ES-I3 (cell line): ENCODE results near the gene SLC9A8.
"Not testable (repeated sequence)": the region's sequence is repeated elsewhere in the genome, so short reads cannot be mapped to it uniquely, and the experiment has no call there.

Source experiments
- H3K36me3 ChIP-seq: 2 replicates; pipeline ENCODE4 v1.6.1; 2013; ENCODE audit warnings: mild to moderate bottlenecking, low read length, control low read depth, moderate library complexity; ENCODE audit not compliant: insufficient read depth
- H3K4me1 ChIP-seq: 2 replicates; pipeline ENCODE4 v1.6.1; 2013; ENCODE audit warnings: mild to moderate bottlenecking, control low read depth, low read length; ENCODE audit not compliant: insufficient read depth
- H3K9ac ChIP-seq: 2 replicates; pipeline ENCODE4 v1.6.1; 2013; ENCODE audit warnings: low read depth, mild to moderate bottlenecking, low read length, moderate library complexity
- H3K9me3 ChIP-seq: 2 replicates; pipeline ENCODE4 v1.6.1; 2013; ENCODE audit warnings: mild to moderate bottlenecking, low read length, moderate library complexity; ENCODE audit not compliant: control insufficient read depth, insufficient read depth

SLC9A8 gene

DNA sequence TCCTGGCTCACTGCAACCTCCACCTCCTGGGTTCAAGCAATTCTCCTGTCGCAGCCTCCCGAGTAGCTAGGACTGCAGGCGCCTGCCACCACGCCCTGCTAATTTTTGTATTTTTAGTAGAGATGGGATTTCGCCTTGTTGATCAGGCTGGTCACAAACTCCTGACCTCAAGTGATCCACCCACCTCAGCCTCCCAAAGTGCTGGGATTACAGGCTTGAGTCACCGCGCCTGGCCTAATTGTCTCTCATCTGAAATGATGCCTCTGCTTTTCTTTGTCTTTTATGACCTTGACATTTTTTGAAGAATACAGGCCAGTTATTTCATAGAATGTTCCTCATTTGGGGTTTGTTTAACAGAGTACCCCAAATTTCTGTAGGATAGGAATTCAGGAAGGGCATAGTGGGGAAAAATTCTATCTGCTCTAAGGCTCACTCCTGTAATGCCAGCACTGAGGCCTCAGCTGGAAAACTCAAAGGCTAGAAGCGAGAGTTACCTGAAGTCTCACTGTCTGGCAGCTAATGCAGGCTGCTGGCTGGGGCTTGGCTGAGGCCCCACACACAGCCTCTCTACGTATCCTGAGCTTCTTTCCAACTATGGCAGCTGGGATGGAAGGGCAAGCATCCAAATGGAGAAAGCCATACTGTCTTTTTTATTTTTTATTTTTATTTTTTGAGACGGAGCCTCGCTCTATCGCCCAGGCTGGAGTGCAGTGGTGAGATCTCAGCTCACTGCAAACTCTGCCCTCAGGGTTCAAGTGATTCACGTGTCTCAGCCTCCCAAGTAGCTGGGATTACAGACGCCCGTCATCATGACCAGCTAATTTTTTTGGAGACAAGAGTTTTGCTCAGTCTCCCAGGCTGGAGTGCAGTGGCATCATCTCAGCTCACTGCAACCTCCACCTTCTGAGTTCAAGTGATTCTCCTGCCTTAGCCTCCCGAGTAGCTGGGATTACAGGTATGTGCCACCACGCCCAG, 29.3 kb upstream of the SLC9A8 start:
- H3K36me3 ChIP-seq, H3K4me1 ChIP-seq, H3K9me3 ChIP-seq, H3K9ac ChIP-seq: not testable (repeated sequence)

DNA sequence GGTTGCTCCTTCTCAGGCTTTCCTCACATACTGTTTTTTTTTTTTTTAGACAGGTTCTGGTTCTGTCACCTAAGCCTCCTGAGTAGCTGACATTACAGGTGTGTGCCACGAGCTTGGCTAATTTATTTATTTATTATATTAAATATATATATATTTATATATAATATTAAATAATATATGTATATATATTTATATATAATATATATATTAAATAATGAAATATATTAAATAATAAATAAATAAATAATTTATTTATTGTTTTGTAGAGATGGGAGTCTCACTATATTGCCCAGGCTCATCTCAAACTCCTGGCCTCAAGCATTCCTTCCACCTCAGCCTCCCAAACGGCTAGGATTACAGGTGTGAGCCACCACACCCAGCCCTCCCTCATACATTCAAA, 28.3 kb upstream of the SLC9A8 start:
- Histone ChIP-seq H3K9ac (no peak overlapping the region), H3K9me3 (no peaks in the 10 kb centered on the region), H3K4me1 (no peaks in the 10 kb centered on the region; the same call in 1 of the 2 replicates), H3K36me3 (no peaks in the 10 kb centered on the region)

DNA sequence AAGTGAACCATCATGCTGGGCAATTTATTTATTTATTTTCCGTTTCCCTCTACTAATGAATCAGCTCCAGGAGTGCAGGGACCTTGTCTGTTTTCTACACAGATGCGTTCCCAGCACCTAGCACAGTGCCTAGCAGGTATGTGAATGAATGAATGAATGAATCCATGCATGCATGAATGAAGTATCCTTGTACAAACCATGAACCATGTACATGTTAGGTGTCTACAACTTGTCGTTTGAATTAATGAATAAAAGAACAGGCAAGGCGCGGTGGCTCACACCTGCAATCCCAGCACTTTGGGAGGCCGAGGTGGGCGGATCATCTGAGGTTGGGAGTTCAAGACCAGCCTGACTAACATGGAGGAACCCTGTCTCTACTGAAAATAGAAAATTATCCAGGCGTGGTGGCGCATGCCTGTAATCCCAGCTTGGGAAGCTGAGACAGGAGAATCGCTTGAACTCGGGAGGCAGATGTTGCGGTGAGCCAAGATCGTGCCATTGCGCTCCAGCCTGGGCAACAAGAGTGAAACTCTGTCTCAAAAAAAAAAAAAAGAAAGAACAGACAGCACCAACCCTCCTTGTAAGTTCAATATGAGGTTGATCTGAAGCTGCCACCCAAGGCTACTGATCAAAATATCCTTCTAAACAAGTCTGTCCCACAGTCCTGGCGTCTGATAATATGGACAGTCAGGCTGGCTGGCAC, 27.3 kb upstream of the SLC9A8 start:
- Histone ChIP-seq H3K4me1 (no peaks in the 10 kb centered on the region; the same call in 1 of the 2 replicates), H3K36me3 (no peaks in the 10 kb centered on the region), H3K9ac (no peak overlapping the region), H3K9me3 (no peaks in the 10 kb centered on the region)

DNA sequence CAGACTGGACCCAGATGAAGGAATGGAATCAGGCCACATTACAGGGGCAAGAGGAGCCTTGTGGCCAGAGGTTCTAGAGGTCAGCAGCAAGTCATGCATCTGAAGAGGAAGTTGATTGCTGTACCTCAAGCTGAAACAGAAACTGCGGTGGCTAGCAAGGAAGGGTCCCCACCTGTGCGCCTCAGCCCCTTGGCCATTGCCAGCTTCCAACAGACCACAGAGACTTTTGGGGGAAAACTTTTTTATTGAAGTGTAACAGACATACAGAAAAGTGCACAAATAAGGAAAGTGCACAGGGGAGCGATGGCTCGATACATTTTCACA, 26.8 kb upstream of the SLC9A8 start:
- no peak overlapping the region for H3K9ac ChIP-seq
- no peaks in the 10 kb centered on the region for H3K36me3 ChIP-seq
- no peaks in the 10 kb centered on the region for H3K9me3 ChIP-seq
- H3K4me1 ChIP-seq, result no peaks in the 10 kb centered on the region; the same call in 1 of the 2 replicates

DNA sequence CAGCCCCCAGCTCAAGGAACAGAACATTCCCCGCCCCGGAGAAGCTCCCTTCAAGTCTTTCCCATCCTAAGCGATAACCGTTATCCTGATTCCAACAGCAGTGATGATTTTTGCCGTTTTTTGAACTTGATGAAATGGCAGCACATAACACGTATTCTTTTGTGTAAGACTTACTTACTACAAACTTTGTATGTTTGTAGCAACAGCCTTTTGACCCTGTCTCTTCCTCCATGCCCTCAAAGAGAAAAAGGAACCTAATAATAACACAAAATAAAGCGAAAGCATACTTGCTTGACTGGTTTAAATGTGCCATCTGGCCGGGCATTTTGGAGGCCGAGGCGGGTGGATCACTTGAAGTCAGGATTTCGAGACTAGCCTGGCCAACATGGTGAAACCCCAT, 26.4 kb upstream of the SLC9A8 start:
- Histone ChIP-seq H3K9me3 (no peaks in the 10 kb centered on the region), H3K36me3 (no peaks in the 10 kb centered on the region), H3K9ac (no peak overlapping the region), H3K4me1 (no peaks in the 10 kb centered on the region; the same call in 1 of the 2 replicates)

DNA sequence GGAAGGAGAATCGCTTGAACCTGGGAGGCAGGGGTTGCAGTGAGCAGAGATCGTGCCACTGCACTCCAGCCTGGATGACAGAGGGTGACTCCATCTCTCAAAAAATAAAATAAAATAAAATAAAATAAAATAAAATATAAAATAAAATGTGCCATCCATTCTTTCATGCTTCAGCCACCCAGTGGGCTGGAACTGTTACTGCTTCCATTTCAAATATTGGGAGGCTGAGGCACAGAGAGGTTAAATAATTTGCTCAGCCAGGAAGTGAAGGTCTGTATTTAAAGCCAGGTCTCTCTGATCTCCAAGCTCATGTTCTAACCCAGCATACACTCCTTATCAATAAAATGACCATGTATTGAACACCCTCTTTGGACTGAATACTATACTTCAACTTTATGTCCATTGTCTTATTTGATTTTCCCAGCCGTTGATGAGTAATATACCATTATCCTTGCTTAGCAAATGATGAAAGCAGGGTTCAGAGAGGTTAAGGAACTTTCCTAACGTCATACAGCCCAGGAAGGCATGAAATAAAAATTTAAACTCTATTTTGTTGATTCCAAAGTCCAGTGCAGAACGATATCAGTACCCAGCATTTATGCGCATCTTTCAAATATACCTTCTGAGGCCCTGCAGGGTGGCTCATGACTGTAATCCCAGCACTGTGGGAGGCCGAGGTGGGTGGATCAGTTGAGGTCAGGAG, 25.8 kb upstream of the SLC9A8 start:
- Histone ChIP-seq H3K4me1 (no peaks in the 10 kb centered on the region; the same call in 1 of the 2 replicates), H3K36me3 (no peaks in the 10 kb centered on the region), H3K9me3 (no peaks in the 10 kb centered on the region), H3K9ac (no peak overlapping the region)

DNA sequence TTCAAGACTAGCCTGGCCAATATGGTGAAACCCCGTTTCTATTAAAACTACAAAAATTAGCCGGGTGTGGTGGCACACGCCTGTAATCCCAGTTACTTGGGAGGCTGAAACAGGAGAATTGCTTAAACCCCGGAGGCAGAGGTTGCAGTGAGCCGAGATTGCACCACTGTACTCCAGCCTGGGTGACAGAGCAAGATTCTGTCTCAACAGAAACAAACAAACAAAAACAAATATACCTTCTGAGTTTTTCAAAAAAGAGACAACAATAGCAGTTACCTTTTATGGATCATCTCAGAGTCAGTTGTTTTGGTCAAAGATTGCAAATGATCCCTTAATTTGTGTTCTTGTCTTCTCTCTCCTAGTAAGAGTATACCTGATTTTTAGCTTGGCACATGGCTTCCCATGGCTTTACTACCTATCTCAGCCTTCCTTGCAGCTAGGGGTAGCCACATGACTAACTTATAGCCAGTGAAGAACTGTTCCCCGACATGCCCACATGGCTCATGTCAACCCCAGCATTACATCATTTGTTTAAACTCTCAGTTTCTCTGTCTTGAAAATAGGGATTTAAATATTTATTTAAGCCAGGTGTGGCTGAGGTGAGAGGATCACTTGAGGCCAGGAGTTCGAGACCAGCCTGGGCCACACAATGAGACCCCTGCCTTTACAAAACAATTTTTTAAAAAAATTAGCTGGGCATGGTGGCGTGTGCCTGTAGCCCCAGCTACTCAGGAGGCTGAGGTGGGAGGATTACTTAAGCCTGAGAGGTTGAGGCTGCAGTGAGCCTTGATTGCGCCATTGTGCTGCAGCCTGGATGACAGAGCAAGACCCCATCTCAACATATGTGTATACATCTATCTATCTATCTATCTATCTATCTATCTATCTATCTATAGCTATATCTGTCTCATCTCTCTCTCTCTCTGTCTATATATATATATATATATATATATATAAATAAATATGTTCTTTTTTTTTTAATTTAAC, 25.0 kb upstream of the SLC9A8 start:
- Histone ChIP-seq H3K9me3 (no peaks in the 10 kb centered on the region), H3K36me3 (no peaks in the 10 kb centered on the region)

DNA sequence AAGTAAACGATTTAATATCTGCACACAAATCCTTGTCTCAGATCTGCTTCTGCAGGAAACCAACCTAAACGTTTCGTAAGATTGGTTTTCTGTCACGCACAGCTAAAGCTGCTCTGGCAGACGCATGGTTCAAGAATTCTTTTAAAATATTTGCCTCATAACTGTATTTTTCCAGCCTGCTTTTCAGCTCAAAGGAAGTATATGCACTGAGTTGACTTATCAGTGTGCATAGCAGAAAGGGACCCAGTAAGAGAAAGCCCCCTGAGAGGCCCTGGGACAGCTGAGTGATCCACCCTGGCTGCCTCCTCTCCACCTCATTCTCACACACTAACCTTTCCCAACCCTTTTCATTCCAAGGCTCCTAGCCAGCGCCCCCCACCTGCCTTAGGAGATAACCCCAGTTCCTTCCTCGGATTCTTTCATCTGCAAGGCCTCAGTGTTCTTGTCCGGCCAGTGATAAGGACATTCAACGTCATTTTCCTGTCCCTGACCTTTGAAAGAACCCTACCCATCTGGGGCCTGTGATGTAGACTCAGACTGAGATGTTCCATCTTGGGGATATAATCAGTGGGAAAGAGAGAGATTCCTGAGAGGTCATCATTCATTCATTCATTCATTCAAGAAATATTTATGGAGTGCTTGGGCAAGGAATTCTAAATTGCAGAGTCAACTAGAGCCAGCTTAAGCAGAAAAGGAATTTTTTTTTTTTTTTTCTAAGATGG, 22.4 kb upstream of the SLC9A8 start:
- Histone ChIP-seq H3K9me3 (no peaks in the 10 kb centered on the region), H3K9ac (no peak overlapping the region), H3K4me1 (no peaks in the 10 kb centered on the region), H3K36me3 (no peaks in the 10 kb centered on the region)

More for the DNA sequence above, 25.0 kb upstream of the SLC9A8 start:
- Histone ChIP-seq H3K9ac (no peak overlapping the region), H3K4me1 (no peaks in the 10 kb centered on the region; the same call in 1 of the 2 replicates)

DNA sequence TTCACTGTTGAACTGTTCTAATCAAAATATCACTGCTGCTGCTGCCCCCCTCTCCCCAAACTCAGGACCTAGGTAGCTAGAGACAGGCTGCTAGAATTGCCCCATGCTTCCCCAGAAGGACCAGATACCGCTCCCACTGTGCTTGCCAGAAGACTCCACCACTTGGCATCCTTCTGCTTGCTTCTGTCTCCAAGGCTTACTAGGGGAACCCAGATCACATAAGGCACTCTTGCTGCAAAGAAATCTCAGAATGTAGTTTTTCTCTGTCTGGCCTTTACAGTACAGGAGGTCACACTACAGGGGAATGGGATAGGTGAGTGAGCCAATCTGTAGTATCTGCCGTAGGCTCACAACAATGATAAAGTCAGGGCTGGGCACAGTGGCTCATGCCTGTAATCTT, 21.5 kb upstream of the SLC9A8 start:
- Histone ChIP-seq H3K9me3 (no peaks in the 10 kb centered on the region), H3K4me1 (no peaks in the 10 kb centered on the region), H3K9ac (no peak overlapping the region), H3K36me3 (no peaks in the 10 kb centered on the region)

DNA sequence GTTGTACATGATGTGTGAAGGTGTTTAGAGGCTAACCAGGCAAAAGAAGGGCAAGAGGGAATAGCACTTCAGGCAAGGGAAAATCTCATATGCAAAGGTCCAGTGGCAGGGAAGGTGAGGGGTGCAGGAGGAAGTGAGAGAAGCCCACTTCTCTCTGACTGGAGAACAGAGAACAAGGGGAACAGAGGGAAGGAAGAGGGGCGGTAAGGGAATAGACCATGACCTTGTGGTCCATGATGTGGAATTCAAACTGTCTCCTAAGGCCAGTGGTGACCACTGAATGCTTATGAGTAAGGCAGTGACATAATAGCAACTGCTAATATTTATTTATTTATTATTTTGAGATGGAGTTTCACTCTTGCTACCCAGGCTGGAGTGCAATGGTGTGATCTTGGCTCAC, 20.6 kb upstream of the SLC9A8 start:
- Histone ChIP-seq H3K9me3 (no peaks in the 10 kb centered on the region), H3K4me1 (no peaks in the 10 kb centered on the region), H3K36me3 (no peaks in the 10 kb centered on the region), H3K9ac (no peak overlapping the region)

DNA sequence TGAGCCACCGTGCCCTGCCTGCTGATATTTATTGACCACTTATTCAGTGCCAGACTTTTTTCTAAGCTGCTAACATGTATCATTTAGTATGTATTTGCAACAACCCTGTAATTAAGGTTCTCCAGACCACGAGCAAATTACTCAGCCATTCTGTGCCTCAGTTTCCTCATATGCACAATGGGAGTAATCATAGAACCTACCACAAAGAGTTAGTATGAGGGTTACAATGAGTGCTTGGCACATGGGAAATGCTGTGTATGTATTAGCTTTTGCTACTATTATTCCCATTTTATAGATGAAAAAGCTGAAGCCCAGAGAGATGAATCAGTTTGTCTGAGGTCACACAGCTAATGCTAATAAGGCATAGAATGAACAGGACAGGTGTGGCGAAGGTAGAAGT, 20.0 kb upstream of the SLC9A8 start:
- Histone ChIP-seq H3K4me1 (no peaks in the 10 kb centered on the region), H3K36me3 (no peaks in the 10 kb centered on the region), H3K9ac (no peak overlapping the region), H3K9me3 (no peaks in the 10 kb centered on the region)

DNA sequence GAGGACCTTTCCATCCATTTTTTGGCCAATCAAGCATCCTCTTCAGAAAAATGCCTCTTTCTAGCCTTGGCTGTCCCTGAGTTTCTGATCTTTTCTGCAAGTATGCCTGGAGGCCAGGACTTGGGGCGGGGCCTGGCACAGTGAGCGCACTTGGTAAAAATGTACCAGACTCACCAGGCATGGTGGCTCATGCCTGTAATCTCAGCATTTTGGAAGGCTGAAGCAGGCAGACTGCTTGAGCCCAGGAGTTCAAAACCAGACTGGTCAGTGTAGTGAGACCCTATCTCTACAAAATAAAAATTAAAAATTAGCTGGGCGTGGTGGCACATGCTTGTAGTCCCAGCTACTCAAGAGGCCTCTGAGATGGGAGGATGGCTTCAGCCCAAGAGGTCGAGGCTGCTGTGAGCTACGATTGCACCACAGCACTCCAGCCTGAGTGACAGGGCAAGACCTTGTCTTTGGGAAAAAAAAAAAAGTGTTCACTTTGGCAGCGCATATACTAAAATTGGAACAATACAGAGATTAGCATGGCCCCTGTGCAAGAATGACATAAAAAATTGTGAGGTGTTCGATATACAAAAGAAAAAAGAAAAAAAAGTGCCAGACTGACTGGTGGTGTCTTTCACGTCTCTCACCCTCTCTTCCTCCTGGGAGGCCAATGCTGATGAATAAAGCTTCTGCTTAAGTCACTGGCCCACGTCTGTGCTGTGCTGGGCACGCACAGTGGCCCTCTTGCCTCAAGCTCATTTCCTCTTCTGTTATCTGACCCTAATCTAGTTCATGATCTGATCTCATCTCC, 18.1 kb upstream of the SLC9A8 start:
- no peak overlapping the region for H3K9ac ChIP-seq

DNA sequence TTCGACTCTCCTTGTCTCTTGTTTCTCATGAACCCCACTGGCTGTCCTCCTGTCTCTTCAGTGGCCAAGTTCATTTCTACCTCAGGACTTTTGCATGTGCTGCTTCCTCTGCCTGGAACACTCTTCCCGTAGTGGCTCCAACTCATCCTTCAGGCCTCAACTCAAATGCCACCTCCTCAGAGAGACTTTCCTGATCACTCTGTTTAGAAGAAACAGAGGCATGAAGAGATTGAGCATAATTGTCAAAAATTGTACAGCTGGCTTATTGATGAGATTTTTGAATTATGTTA, 17.5 kb upstream of the SLC9A8 start:
- no peaks in the 10 kb centered on the region for H3K9me3 ChIP-seq
- H3K36me3 ChIP-seq, result no peaks in the 10 kb centered on the region
- no peak overlapping the region for H3K9ac ChIP-seq

More for the DNA sequence above, 18.1 kb upstream of the SLC9A8 start:
- Histone ChIP-seq H3K9me3 (no peaks in the 10 kb centered on the region), H3K36me3 (no peaks in the 10 kb centered on the region), H3K4me1 (no peaks in the 10 kb centered on the region)

More for the DNA sequence above, 17.5 kb upstream of the SLC9A8 start:
- H3K4me1 ChIP-seq, result no peaks in the 10 kb centered on the region
